GM04503 (cell line): ENCODE data around the gene FOXK1.
A peak's percentile ranks its signal among the peaks of the same experiment; 100 is the strongest.

Experiments used
- DNase-seq: peaks from one replicate; pipeline ENCODE4 v3.0.0-alpha.2; 2012; ENCODE audit warnings: low read depth

The FOXK1 gene

GRCh38 chr7:4745265-4745919 is 63.3 kb downstream of the FOXK1 start:
- no peak for DNase-seq

GRCh38 chr7:4745971-4746919 is 64.2 kb downstream of the FOXK1 start:
- peak; percentile 48 for DNase-seq

GRCh38 chr7:4747013-4747412 is 64.9 kb downstream of the FOXK1 start:
- no peak for DNase-seq

- DNase-seq = no peak
Observed at GRCh38 chr7:4747746-4748145, 65.7 kb downstream of the FOXK1 start.

- no peak for DNase-seq
Observed at GRCh38 chr7:4748231-4748681, 66.2 kb downstream of the FOXK1 start.

- no peak for DNase-seq
Observed at GRCh38 chr7:4749363-4749762, 67.3 kb downstream of the FOXK1 start.

- DNase-seq = no peak
Observed at GRCh38 chr7:4749798-4750197, 67.7 kb downstream of the FOXK1 start.

- no peak for DNase-seq
Observed at GRCh38 chr7:4751398-4751947, 69.4 kb downstream of the FOXK1 start.

GRCh38 chr7:4753598-4754432 is 71.7 kb downstream of the FOXK1 start:
- DNase-seq = no peak

GRCh38 chr7:4754433-4755010 is 72.4 kb downstream of the FOXK1 start:
- DNase-seq = no peak

- DNase-seq = no peak
Observed at GRCh38 chr7:4755045-4755444, 73.0 kb downstream of the FOXK1 start.

GRCh38 chr7:4758111-4758510 is 76.0 kb downstream of the FOXK1 start:
- DNase-seq = no peak

- DNase-seq = no peak
Observed at GRCh38 chr7:4758791-4759190, 76.7 kb downstream of the FOXK1 start.

GRCh38 chr7:4759211-4759610 is 77.1 kb downstream of the FOXK1 start:
- DNase-seq = no peak

GRCh38 chr7:4760952-4761351 is 78.9 kb downstream of the FOXK1 start:
- DNase-seq = no peak

- no peak for DNase-seq
Observed at GRCh38 chr7:4762121-4763055, 80.3 kb downstream of the FOXK1 start.

GRCh38 chr7:4763091-4763793 is 81.1 kb downstream of the FOXK1 start:
- DNase-seq = no peak

GRCh38 chr7:4763794-4764185 is 81.7 kb downstream of the FOXK1 start:
- no peak for DNase-seq

- no peak for DNase-seq
Observed at GRCh38 chr7:4764402-4765007, 82.4 kb downstream of the FOXK1 start.
